ENCODE measurements around the gene SSR2.

SSR2 gene

GRCh38 chr1:156067262-156067661 is 46.5 kb upstream of the SSR2 start:
- H3K4me1 ChIP-seq (ENCODE audit: low read depth, poor library complexity, severe bottlenecking) = peaks cover 9% of the 10 kb centered on the region
- H3K27ac ChIP-seq = no peak overlapping the region
- no peaks in the 10 kb centered on the region for H3K27me3 ChIP-seq (ENCODE audit: insufficient read depth, low read depth)
- no peak overlapping the region for H3K4me3 ChIP-seq (IDR thresholded peaks at IDR 0.05; ENCODE audit: insufficient read depth, low read depth, low read length)
- TF ChIP-seq, protein P1, sequence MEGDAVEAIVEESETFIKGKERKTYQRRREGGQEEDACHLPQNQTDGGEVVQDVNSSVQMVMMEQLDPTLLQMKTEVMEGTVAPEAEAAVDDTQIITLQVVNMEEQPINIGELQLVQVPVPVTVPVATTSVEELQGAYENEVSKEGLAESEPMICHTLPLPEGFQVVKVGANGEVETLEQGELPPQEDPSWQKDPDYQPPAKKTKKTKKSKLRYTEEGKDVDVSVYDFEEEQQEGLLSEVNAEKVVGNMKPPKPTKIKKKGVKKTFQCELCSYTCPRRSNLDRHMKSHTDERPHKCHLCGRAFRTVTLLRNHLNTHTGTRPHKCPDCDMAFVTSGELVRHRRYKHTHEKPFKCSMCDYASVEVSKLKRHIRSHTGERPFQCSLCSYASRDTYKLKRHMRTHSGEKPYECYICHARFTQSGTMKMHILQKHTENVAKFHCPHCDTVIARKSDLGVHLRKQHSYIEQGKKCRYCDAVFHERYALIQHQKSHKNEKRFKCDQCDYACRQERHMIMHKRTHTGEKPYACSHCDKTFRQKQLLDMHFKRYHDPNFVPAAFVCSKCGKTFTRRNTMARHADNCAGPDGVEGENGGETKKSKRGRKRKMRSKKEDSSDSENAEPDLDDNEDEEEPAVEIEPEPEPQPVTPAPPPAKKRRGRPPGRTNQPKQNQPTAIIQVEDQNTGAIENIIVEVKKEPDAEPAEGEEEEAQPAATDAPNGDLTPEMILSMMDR (conservative IDR thresholded peaks at IDR 0.05; ENCODE audit: low read depth, low read length) = no peak
- no peaks in the 10 kb centered on the region for H4K20me1 ChIP-seq (ENCODE audit: insufficient read depth)
- no peak overlapping the region for H3K4me2 ChIP-seq
- no peaks in the 10 kb centered on the region for H3K36me3 ChIP-seq (ENCODE audit: insufficient read depth)
- no peak overlapping the region for H3K9ac ChIP-seq
- H2AFZ ChIP-seq (ENCODE audit: low read depth) = no peak overlapping the region
- H3K79me2 ChIP-seq (ENCODE audit: insufficient read depth, low read depth) = no peaks in the 10 kb centered on the region

DNA sequence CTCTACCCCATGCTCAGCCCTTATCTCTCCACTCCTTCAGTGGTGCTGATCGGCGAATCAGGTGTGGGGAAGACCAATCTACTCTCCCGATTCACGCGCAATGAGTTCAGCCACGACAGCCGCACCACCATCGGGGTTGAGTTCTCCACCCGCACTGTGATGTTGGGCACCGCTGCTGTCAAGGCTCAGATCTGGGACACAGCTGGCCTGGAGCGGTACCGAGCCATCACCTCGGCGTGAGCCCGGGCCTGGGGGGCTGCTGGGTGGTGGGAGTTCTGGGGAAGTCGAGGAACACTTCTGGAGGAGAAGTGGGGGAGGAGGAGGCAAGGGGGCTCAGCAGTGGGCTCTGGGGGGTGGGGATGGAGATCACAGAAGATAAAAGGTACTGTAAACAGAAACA is 45.1 kb upstream of the SSR2 start:
- no peaks in the 10 kb centered on the region for H4K20me1 ChIP-seq (ENCODE audit: insufficient read depth)
- no peaks in the 10 kb centered on the region for H3K79me2 ChIP-seq (ENCODE audit: insufficient read depth, low read depth)
- H2AFZ ChIP-seq (ENCODE audit: low read depth) = peak overlapping the region; percentile 24; the same call in 1 of the 2 replicates
- peak overlapping the region; percentile 2; the same call in 1 of the 2 replicates for H3K4me2 ChIP-seq
- peaks cover 9% of the 10 kb centered on the region for H3K4me1 ChIP-seq (ENCODE audit: low read depth, poor library complexity, severe bottlenecking)
- TF ChIP-seq, protein P1 (conservative IDR thresholded peaks at IDR 0.05; ENCODE audit: low read depth, low read length) = no peak
- H3K4me3 ChIP-seq (IDR thresholded peaks at IDR 0.05; ENCODE audit: insufficient read depth, low read depth, low read length) = no peak overlapping the region
- no peak overlapping the region for H3K27ac ChIP-seq
- H3K27me3 ChIP-seq (ENCODE audit: insufficient read depth, low read depth) = no peaks in the 10 kb centered on the region
- no peaks in the 10 kb centered on the region for H3K36me3 ChIP-seq (ENCODE audit: insufficient read depth)
- no peak overlapping the region for H3K9ac ChIP-seq

GRCh38 chr1:156065212-156065611 is 44.5 kb upstream of the SSR2 start:
- Histone ChIP-seq H3K27ac (no peak overlapping the region), H2AFZ (ENCODE audit: low read depth) (no peak overlapping the region), H3K9ac (no peak overlapping the region), H4K20me1 (ENCODE audit: insufficient read depth) (no peaks in the 10 kb centered on the region), H3K36me3 (ENCODE audit: insufficient read depth) (no peaks in the 10 kb centered on the region), H3K4me3 (IDR thresholded peaks at IDR 0.05; ENCODE audit: insufficient read depth, low read depth, low read length) (no peak overlapping the region), H3K27me3 (ENCODE audit: insufficient read depth, low read depth) (no peaks in the 10 kb centered on the region), H3K79me2 (ENCODE audit: insufficient read depth, low read depth) (no peaks in the 10 kb centered on the region), H3K4me2 (no peak overlapping the region), H3K4me1 (ENCODE audit: low read depth, poor library complexity, severe bottlenecking) (peaks cover 9% of the 10 kb centered on the region)
- TF ChIP-seq, protein P1 (conservative IDR thresholded peaks at IDR 0.05; ENCODE audit: low read depth, low read length) = 0 out of 2 replicates have a peak, but pooled peaks have one; percentile 3

DNA sequence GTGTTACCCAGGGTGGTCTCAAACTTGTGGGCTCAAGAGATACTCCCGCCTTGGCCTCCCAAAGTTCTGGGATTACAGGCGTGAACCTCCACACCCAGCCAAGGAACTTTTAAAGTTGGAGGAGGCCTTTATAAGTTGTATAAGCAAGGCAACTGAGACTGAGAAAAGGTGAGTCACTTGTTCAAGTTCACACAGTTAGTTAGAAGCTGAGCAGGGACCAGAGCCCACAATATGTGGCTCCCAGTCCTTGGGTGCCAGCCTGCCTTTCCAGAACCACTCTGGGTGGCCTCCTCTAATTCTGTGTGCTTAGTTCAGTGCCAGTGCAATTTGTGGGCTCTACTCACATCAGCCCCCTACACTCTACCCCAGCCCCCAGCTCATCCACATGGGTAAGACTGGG is 43.9 kb upstream of the SSR2 start:
- Histone ChIP-seq H4K20me1 (ENCODE audit: insufficient read depth) (no peaks in the 10 kb centered on the region), H3K27ac (no peak overlapping the region), H3K4me2 (no peak overlapping the region), H3K9ac (no peak overlapping the region), H3K36me3 (ENCODE audit: insufficient read depth) (no peaks in the 10 kb centered on the region), H2AFZ (ENCODE audit: low read depth) (no peak overlapping the region), H3K79me2 (ENCODE audit: insufficient read depth, low read depth) (no peaks in the 10 kb centered on the region), H3K27me3 (ENCODE audit: insufficient read depth, low read depth) (no peaks in the 10 kb centered on the region), H3K4me3 (IDR thresholded peaks at IDR 0.05; ENCODE audit: insufficient read depth, low read depth, low read length) (no peak overlapping the region), H3K4me1 (ENCODE audit: low read depth, poor library complexity, severe bottlenecking) (peaks cover 9% of the 10 kb centered on the region)
- TF ChIP-seq, protein P1 (conservative IDR thresholded peaks at IDR 0.05; ENCODE audit: low read depth, low read length) = no peak

DNA sequence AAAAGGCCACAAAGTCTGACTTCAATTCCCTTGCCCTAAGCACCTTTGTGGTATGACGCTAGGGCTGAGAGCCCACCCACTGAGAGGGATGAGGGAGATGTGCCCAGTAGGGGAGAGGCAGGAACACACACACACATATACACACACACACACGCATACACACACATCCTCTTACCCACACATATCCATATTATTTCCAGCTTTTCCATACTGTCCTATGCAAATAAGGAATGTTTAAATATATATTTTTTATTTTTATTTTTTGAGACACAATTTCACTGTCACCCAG is 43.2 kb upstream of the SSR2 start:
- Histone ChIP-seq H3K4me3 (IDR thresholded peaks at IDR 0.05; ENCODE audit: insufficient read depth, low read depth, low read length) (no peak overlapping the region), H3K27ac (no peak overlapping the region), H3K4me1 (ENCODE audit: low read depth, poor library complexity, severe bottlenecking) (peaks cover 9% of the 10 kb centered on the region), H3K27me3 (ENCODE audit: insufficient read depth, low read depth) (no peaks in the 10 kb centered on the region), H4K20me1 (ENCODE audit: insufficient read depth) (no peaks in the 10 kb centered on the region), H3K9ac (no peak overlapping the region), H2AFZ (ENCODE audit: low read depth) (no peak overlapping the region), H3K79me2 (ENCODE audit: insufficient read depth, low read depth) (no peaks in the 10 kb centered on the region), H3K4me2 (no peak overlapping the region), H3K36me3 (ENCODE audit: insufficient read depth) (no peaks in the 10 kb centered on the region)
- TF ChIP-seq, protein P1 (conservative IDR thresholded peaks at IDR 0.05; ENCODE audit: low read depth, low read length) = no peak
